ENCODE data around the gene GDNF.
"Not testable (repeated sequence)": the region's sequence is repeated elsewhere in the genome, so short reads cannot be mapped to it uniquely, and the experiment has no call there.

GDNF gene

DNA sequence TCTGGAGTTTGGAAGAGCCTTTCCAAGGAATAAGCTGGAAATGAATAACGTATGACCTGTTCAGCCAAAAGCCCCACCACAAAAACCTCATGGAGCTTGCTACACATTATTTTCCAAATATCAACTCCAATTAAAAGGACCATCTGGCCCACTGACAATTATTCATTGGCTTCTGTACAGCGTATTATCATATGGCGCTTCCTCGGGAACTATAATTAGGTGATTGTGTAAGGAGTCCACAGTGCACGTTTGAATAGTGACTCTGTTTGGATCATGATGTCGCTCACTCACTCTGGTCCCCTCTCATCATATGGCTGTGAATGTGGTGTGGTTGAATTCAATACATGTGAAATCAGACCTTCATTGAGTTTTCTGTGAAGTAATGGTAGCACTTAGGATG lies 52.1 kb downstream of the GDNF start:
- Histone ChIP-seq H4K20me1 (no peaks in the 10 kb centered on the region), H3K27me3 (no peaks in the 10 kb centered on the region), H3K27ac (no peak overlapping the region), H3K4me2 (no peak overlapping the region), H3K36me3 (no peaks in the 10 kb centered on the region), H3K9ac (no peak overlapping the region), H3K9me3 (replicated peaks in 1 of 11) (peaks cover 7 to 33% (median 25%) of the 10 kb centered on the region in 11 experiments; a peak in 21 of 22 replicates), H3K4me1 (no peaks in the 10 kb centered on the region), H3K4me3 (no peak overlapping the region)
- no peak for TF ChIP-seq Cebpa-rat (IDR thresholded peaks at IDR 0.05)

DNA sequence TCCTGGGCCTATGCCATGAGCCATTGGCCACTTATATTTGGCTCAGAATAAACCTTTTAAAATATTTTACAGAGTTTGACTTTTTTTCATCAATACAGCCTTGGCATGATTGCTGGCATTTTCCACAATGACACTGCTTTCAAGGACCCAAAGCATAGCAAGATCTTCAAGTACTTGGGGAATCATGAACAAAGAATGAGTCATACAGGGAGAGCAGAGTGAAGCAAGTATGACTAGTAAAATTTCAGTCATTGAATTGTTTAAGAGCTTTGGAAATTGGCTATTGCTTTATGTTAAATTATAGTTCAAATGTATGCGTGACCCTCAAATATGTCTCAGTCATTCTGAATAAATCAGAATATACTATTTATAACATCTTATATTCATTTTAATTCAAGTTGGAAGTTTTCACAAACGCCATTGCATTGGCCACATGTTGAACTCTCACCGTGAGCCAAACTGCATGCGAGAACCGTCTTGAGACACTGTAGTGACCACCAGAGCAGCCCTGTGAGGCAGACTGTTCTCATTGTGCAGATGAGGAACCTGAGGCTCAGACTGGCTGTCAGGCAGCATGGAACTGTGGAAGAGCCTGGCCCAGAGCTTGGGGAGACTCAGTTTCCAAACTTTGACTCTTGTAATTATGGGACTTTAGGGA lies 52.9 kb downstream of the GDNF start:
- Histone ChIP-seq H3K9me3 (replicated peaks in 1 of 11) (peaks cover 0 to 26% (median 17%) of the 10 kb centered on the region in 11 experiments; a peak in 19 of 22 replicates), H3K4me3 (no peak overlapping the region), H3K4me2 (no peak overlapping the region), H3K9ac (no peak overlapping the region), H3K27me3 (no peaks in the 10 kb centered on the region), H3K27ac (no peak overlapping the region), H3K36me3 (no peaks in the 10 kb centered on the region), H4K20me1 (no peaks in the 10 kb centered on the region), H3K4me1 (no peaks in the 10 kb centered on the region)
- TF ChIP-seq Cebpa-rat (IDR thresholded peaks at IDR 0.05), result no peak

DNA sequence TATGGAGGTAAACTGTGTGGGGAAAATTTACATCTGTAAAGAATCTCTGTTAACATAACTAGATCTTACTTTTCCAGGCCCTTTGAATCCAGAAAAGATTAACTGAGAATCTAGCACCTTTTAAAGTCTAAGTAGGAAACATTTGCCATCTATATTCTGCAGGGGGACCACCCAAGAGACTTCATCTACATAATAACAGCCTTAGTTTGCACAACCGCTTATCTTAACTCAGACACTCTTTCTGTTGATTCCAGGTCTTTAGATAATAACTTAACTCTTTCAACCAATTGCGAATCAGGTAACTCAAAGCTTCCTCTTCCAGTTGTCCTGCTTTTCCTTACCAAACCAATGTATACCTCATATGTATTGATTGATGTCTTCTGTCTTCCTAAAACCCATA lies 53.4 kb downstream of the GDNF start:
- no peak for TF ChIP-seq Cebpa-rat (IDR thresholded peaks at IDR 0.05)
- Histone ChIP-seq H4K20me1 (no peaks in the 10 kb centered on the region), H3K4me1 (no peaks in the 10 kb centered on the region), H3K4me2 (no peak overlapping the region), H3K27me3 (no peaks in the 10 kb centered on the region), H3K27ac (no peak overlapping the region), H3K4me3 (no peak overlapping the region), H3K9me3 (replicated peaks in 1 of 11) (peaks cover 0 to 20% (median 12%) of the 10 kb centered on the region in 11 experiments; a peak in 13 of 22 replicates), H3K9ac (no peak overlapping the region), H3K36me3 (no peaks in the 10 kb centered on the region)

DNA sequence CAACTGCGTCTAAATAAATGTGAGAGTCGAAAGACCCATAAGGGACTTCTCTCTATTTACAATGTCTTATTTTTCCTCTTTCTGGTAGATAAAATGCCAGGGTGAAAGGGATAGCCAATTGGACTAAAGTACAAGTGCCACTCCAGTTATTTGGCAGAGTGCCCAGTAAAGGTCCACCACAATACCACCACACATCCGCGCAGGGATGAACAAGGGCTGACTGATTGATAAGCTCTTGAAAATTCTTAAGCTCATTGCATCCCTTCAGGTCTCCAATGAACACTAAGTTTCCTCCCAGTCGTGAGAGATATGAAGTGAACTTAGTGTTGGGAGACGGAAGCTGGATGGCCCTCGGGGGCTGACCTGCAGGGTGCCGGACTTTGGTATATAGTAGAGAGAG lies 58.4 kb downstream of the GDNF start:
- H3K4me3 ChIP-seq, H3K27me3 ChIP-seq, H3K4me1 ChIP-seq, H3K4me2 ChIP-seq, H3K27ac ChIP-seq, H4K20me1 ChIP-seq, H3K36me3 ChIP-seq, H3K9ac ChIP-seq: not testable (repeated sequence)
- H3K9me3 ChIP-seq (replicated peaks in 1 of 11), result peaks cover 0 to 13% (median 9%) of the 10 kb centered on the region in 11 experiments; a peak in 6 of 22 replicates

DNA sequence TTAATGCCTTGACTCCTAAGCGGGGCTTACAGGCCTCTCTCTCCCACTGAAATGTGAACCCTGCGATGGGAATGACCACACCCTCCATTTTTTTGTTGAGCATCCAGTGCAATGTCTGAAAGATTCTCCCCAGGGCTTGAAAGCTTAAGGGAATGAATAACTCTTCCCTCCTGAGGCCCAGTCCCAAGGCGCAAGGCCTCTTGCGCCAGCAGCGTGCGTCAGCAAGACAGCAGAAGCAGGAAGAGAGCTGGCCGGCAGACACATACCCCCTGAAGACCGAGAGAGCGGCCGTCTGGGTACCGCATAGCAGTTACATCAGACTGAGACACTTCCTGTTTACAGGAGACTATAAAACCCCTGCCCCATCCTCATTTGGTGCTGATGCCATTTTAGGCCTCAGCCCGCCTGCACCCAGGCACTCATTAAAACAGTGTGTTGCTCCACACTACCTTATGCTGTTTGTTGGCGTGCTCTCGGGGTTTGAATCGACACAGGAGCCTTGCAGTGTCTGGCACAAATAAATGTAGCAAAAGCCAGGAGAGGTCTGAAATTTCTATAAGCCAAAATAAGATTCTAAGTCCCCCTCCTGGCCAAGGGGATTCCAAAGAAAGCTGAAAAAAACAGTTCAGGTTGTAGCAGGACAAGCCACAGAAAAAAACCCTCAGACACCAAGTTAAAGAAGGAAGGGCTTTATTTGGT lies 62.3 kb downstream of the GDNF start:
- no peak for TF ChIP-seq Cebpa-rat (IDR thresholded peaks at IDR 0.05)
- Histone ChIP-seq H3K9ac (no peak overlapping the region), H3K4me3 (no peak overlapping the region), H3K27ac (no peak overlapping the region), H3K4me2 (no peak overlapping the region), H3K4me1 (no peaks in the 10 kb centered on the region), H3K36me3 (no peaks in the 10 kb centered on the region), H3K27me3 (no peaks in the 10 kb centered on the region), H3K9me3 (replicated peaks in 1 of 11) (peaks cover 17 to 27% (median 22%) of the 10 kb centered on the region in 11 experiments), H4K20me1 (no peaks in the 10 kb centered on the region)

DNA sequence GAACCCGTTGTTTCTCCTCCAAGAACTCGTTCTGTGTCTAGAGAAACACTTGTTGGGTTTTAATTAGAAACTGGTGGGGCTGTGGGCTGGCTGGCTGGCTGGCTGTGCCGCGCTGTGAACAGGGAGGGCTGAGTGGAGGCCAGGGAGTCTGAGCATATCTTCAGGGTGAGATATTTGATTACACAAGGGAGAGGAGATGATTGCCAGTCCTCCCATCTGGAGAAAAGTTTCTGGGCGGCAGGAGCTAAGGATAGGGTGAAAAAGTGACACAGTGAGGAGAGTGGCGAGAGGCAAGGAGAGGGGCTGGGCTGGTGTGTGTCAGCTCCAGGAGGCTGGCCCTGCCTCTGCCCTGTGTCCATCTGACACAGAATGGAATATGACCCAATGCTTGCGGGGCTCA lies 63.0 kb downstream of the GDNF start:
- H3K9ac ChIP-seq, result no peak overlapping the region
- no peaks in the 10 kb centered on the region for H3K27me3 ChIP-seq
- H3K4me2 ChIP-seq, result no peak overlapping the region
- H3K9me3 ChIP-seq (replicated peaks in 1 of 11), result peaks cover 17 to 27% (median 22%) of the 10 kb centered on the region in 11 experiments
- no peak for TF ChIP-seq Cebpa-rat (IDR thresholded peaks at IDR 0.05)
- H3K4me1 ChIP-seq, result no peaks in the 10 kb centered on the region
- H4K20me1 ChIP-seq, result no peaks in the 10 kb centered on the region
- H3K4me3 ChIP-seq, result no peak overlapping the region
- no peaks in the 10 kb centered on the region for H3K36me3 ChIP-seq
- no peak overlapping the region; a peak in 1 of 22 replicates for H3K27ac ChIP-seq

DNA sequence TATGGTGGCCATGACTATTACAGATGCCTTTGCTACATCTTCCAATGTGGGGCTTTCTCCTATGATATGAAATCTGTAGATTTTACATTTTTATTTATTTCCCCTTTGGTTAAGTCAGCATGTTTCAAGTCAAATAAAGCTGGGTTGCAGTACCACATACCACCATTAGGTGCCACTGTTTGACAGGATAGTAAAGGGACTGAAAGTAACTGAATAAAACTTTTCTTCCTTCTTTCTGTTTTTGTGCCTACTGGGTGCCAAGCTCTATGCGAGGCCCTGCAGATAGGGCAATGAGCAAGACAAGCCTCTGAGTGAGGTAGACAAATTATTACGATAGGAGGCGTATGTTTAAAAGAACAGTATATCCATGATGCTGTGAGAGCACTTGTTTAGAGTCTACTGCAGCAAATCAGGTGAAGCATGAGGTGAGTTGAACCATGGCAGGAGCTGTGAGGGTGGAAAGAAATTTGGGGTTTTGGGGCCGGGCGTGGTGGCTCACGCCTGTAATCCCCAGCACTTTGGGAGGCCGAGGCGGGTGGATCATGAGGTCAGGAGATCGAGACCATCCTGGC lies 64.8 kb downstream of the GDNF start:
- TF ChIP-seq Cebpa-rat (IDR thresholded peaks at IDR 0.05), result no peak
- Histone ChIP-seq H3K27me3 (no peaks in the 10 kb centered on the region), H3K27ac (no peak overlapping the region), H3K9ac (no peak overlapping the region), H3K4me2 (no peak overlapping the region), H4K20me1 (no peaks in the 10 kb centered on the region), H3K36me3 (no peaks in the 10 kb centered on the region), H3K4me1 (no peaks in the 10 kb centered on the region), H3K9me3 (replicated peaks in 1 of 11) (peaks cover 17 to 27% (median 22%) of the 10 kb centered on the region in 11 experiments), H3K4me3 (no peak overlapping the region)

DNA sequence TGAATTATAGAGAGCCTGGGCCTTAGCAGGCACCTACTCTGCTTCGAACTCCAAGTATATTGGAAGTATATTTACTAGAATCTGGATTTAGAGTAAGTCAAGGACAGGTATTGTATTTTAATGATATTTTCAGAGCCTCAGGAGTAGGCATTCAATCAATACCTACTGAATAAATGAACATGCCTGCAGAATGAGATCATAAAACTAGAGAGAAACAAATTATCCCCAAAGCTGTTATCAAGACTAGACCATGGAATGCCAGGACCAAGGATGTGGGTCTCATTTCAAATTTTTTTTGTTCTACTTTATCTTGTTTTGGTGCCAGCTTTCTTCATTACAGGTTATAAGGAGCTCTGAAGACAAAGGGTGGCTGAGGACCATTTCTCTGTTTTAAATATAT lies 66.0 kb downstream of the GDNF start:
- Histone ChIP-seq H3K4me2 (no peak overlapping the region), H3K4me1 (no peaks in the 10 kb centered on the region), H3K9ac (no peak overlapping the region), H3K27ac (no peak overlapping the region), H3K9me3 (replicated peaks in 1 of 11) (peaks cover 17 to 27% (median 22%) of the 10 kb centered on the region in 11 experiments), H3K36me3 (no peaks in the 10 kb centered on the region), H3K4me3 (no peak overlapping the region), H4K20me1 (no peaks in the 10 kb centered on the region), H3K27me3 (no peaks in the 10 kb centered on the region)
- no peak for TF ChIP-seq Cebpa-rat (IDR thresholded peaks at IDR 0.05)

DNA sequence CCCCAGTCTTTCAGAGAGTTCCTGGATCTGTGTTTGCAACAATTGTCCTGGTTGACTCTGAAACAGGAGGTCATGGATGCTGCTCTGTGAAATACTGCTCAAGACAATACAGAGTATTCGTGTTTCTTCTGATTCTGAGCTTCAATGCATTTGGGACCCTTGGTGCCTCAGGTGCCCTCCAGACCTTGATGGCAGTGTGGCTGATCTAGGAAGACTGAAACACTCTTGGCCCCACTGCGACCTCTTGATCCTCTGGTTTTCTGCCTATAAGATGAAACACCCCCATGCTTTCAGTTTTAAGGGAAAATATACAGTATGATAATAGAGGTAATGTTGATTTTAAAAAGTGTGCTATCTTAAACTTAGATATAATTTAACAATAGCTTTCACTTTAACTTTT lies 67.6 kb downstream of the GDNF start:
- Histone ChIP-seq H3K4me3 (no peak overlapping the region), H3K27me3 (no peaks in the 10 kb centered on the region), H3K4me1 (no peaks in the 10 kb centered on the region), H3K36me3 (no peaks in the 10 kb centered on the region), H3K9me3 (replicated peaks in 1 of 11) (peaks cover 17 to 27% (median 22%) of the 10 kb centered on the region in 11 experiments), H3K9ac (no peak overlapping the region), H3K27ac (no peak overlapping the region), H3K4me2 (no peak overlapping the region), H4K20me1 (no peaks in the 10 kb centered on the region)
- no peak for TF ChIP-seq Cebpa-rat (IDR thresholded peaks at IDR 0.05)

DNA sequence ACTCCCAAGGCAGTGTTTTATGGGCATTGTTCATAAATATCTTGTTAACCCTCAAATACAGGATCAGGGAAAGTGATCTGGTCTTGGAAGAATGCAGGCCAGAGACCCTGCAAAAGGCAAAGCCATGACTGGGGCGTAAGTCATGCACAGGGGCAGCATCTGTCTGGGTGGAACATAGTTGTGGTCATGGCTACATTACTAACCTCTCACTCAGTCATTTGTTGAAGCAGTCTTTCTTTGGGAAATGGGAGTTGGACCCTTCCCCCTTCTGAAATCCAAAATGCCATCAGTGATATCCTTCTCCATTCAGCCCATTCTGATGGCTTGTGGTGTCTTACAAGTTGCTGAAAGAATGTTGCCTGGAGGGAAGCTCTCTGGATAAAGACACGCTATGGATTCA lies 68.1 kb downstream of the GDNF start:
- Histone ChIP-seq H3K36me3 (no peaks in the 10 kb centered on the region), H4K20me1 (no peaks in the 10 kb centered on the region), H3K4me2 (no peak overlapping the region), H3K9ac (no peak overlapping the region), H3K4me1 (no peaks in the 10 kb centered on the region), H3K9me3 (replicated peaks in 1 of 11) (peaks cover 17 to 27% (median 22%) of the 10 kb centered on the region in 11 experiments), H3K27me3 (no peaks in the 10 kb centered on the region), H3K4me3 (no peak overlapping the region), H3K27ac (no peak overlapping the region)
- TF ChIP-seq Cebpa-rat (IDR thresholded peaks at IDR 0.05), result no peak
